Measurements from ENCODE around the gene DAB1. TPM values are rescaled to one million over a fixed set of nuclear protein-coding genes. Genes with fewer than 3 reads are reported as not detected.

DAB1 gene
- total RNA-seq, 1 donor: not detected

DNA sequence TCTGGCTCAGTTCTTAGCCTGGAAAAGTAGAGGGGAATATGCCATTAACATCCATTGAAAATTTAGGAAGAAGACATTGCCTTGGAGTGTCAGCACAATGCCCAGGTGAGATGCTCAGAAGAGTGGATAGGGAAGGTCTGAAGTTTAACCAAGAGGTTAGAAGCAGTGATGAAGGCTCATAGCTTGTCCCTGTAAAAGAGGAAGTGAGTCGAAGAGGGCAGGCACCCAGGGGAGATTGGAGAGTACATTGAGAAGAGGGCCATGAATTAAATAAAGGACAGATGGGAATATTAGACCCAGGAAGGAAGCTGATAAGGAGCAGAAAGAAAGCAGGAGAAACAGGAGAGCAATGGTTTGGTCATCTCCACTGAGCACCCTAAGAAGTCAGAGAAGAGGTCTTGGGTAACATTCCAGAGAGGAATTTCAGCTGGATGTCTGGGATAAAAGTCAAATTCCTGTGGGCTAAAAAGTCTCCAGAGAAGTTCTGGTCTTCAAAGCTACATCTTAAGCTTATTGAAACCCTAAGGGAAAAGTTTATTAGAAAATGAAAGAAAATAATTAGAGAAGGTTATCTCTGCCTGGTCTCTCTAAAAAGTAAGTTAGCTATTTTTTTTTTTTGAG is 475.3 kb downstream of the DAB1 start:
- no peak overlapping the region for H2AFZ ChIP-seq (ENCODE audit: low read length)

More for the DNA sequence above, 475.3 kb downstream of the DAB1 start:
- DNase-seq (ENCODE audit: insufficient read length, low spot score, missing footprints): peak; percentile 56
- no peaks in the 10 kb centered on the region for H3K27me3 ChIP-seq (ENCODE audit: insufficient read depth, low read length)
- no peak overlapping the region for H3K4me2 ChIP-seq (ENCODE audit: insufficient read depth, low read length)
- no peak overlapping the region for H3K4me3 ChIP-seq (ENCODE audit: insufficient read depth, low read length)
- no peaks in the 10 kb centered on the region for H3K4me1 ChIP-seq (ENCODE audit: insufficient read depth, low read length)
- H3K79me2 ChIP-seq (ENCODE audit: insufficient read depth, low read length): no peaks in the 10 kb centered on the region
- H3K9me3 ChIP-seq (ENCODE audit: low read depth, low read length): no peaks in the 10 kb centered on the region
- no peak overlapping the region for H3K27ac ChIP-seq (ENCODE audit: low read depth, low read length)
- TF ChIP-seq, protein P1, sequence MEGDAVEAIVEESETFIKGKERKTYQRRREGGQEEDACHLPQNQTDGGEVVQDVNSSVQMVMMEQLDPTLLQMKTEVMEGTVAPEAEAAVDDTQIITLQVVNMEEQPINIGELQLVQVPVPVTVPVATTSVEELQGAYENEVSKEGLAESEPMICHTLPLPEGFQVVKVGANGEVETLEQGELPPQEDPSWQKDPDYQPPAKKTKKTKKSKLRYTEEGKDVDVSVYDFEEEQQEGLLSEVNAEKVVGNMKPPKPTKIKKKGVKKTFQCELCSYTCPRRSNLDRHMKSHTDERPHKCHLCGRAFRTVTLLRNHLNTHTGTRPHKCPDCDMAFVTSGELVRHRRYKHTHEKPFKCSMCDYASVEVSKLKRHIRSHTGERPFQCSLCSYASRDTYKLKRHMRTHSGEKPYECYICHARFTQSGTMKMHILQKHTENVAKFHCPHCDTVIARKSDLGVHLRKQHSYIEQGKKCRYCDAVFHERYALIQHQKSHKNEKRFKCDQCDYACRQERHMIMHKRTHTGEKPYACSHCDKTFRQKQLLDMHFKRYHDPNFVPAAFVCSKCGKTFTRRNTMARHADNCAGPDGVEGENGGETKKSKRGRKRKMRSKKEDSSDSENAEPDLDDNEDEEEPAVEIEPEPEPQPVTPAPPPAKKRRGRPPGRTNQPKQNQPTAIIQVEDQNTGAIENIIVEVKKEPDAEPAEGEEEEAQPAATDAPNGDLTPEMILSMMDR (IDR thresholded peaks at IDR 0.05; ENCODE audit: extremely low read depth, low read depth, low read length): no peak
- no peaks in the 10 kb centered on the region for H3K36me3 ChIP-seq (ENCODE audit: insufficient read depth, low read length)
- no peaks in the 10 kb centered on the region for H4K20me1 ChIP-seq (ENCODE audit: insufficient read depth, low read length)

All from osteoblast (primary cell).